H1 (cell line): Measurements from ENCODE around the gene RELN. TPM values are rescaled to one million over a fixed set of nuclear protein-coding genes. Genes with fewer than 3 reads are reported as not detected.

Source experiments
- CTCF ChIA-PET: fragments of 300-600 bp; sonication (Branson Sonifier 250); formaldehyde crosslinking; loops from one replicate; lab custom pipeline; 2021; ENCODE audit not compliant: partially characterized antibody; lab: Charles Lee
- POLR2A ChIA-PET: fragments of 300-600 bp; sonication (Branson Sonifier 250); formaldehyde crosslinking; loops from one replicate; lab custom pipeline; 2021; ENCODE audit warnings: inconsistent platforms; ENCODE audit not compliant: partially characterized antibody; lab: Charles Lee
- DNase-seq, 2 experiments: peaks; one replicate each; pipeline versions ENCODE4 v3.0.0 to v3.0.0-alpha.2; 2010 to 2022; ENCODE audit warnings: low spot score in 2 of 2, low read depth in 1 of 2, mixed read lengths in 1 of 2
- FAIRE-seq: peaks from 2 replicates; lab custom pipeline; 2011; peaks lifted over from hg19 to GRCh38; lab: Jason Lieb, UNC
- H2AFZ ChIP-seq: 2 replicates; pipeline ENCODE4 v1.8.1; 2012; ENCODE audit warnings: low read length, inconsistent platforms
- H2AK5ac ChIP-seq: 2 replicates; pipeline ENCODE4 v1.6.1; 2013; ENCODE audit warnings: low read depth, low read length
- H2BK120ac ChIP-seq: replicated peaks from 2 replicates; pipeline ENCODE3; 2013; ENCODE audit warnings: low read depth, low read length, inconsistent platforms
- H2BK12ac ChIP-seq: 2 replicates; pipeline ENCODE4 v1.6.1; 2013; ENCODE audit warnings: low read depth, low read length
- H2BK15ac ChIP-seq: 2 replicates; pipeline ENCODE4 v1.6.1; 2013; ENCODE audit warnings: low read length
- H2BK20ac ChIP-seq: 2 replicates; pipeline ENCODE4 v1.6.1; 2013; ENCODE audit warnings: low read length
- H2BK5ac ChIP-seq: 2 replicates; pipeline ENCODE4 v1.6.1; 2013; ENCODE audit warnings: low read depth, low read length
- H3K14ac ChIP-seq: 2 replicates; pipeline ENCODE4 v1.6.1; 2013; ENCODE audit warnings: inconsistent platforms; ENCODE audit not compliant: insufficient read length
- H3K18ac ChIP-seq: 2 replicates; pipeline ENCODE4 v1.6.1; 2013; ENCODE audit warnings: low read length; ENCODE audit errors: extremely low read depth
- H3K23ac ChIP-seq: 2 replicates; pipeline ENCODE4 v1.6.1; 2013; ENCODE audit warnings: inconsistent platforms; ENCODE audit not compliant: insufficient read length
- H3K23me2 ChIP-seq: 2 replicates; pipeline ENCODE4 v1.6.1; 2013; ENCODE audit warnings: low read depth, low read length
- H3K27ac ChIP-seq: 2 replicates; pipeline ENCODE4 v1.6.1; 2011; ENCODE audit warnings: low read depth, low read length, inconsistent platforms
- H3K27me3 ChIP-seq, 4 experiments: replicated peaks in 1 of 4; 1 replicate in 1 of 4; 2 replicates in 3 of 4; pipeline versions ENCODE4 v1.6.1 to v1.8.1; 2011 to 2013; ENCODE audit warnings: low read length in 3 of 4, mild to moderate bottlenecking in 3 of 4, inconsistent platforms in 2 of 4, mixed read lengths in 2 of 4, moderate library complexity in 1 of 4; ENCODE audit not compliant: control insufficient read depth in 3 of 4, insufficient read depth in 3 of 4; ENCODE audit errors: extremely low read depth in 1 of 4
- H3K36me3 ChIP-seq, 4 experiments: 2 replicates each; pipeline versions ENCODE4 v1.6.1 to v1.8.1; 2011 to 2013; ENCODE audit warnings: mild to moderate bottlenecking in 4 of 4, low read length in 3 of 4, moderate library complexity in 2 of 4, control low read depth in 1 of 4, inconsistent platforms in 1 of 4; ENCODE audit not compliant: insufficient read depth in 4 of 4, control insufficient read depth in 2 of 4
- H3K4ac ChIP-seq: replicated peaks from 2 replicates; pipeline ENCODE3; 2013; ENCODE audit warnings: low read length, low read depth, mixed read lengths, inconsistent platforms; ENCODE audit not compliant: insufficient read length
- H3K4me1 ChIP-seq, 4 experiments: replicated peaks in 1 of 4; 1 replicate in 1 of 4; 2 replicates in 3 of 4; pipeline versions ENCODE4 v1.6.1 to v1.8.1; 2011 to 2013; ENCODE audit warnings: low read length in 3 of 4, inconsistent platforms in 2 of 4, mixed read lengths in 1 of 4; ENCODE audit not compliant: insufficient read depth in 4 of 4, control insufficient read depth in 3 of 4
- H3K4me2 ChIP-seq, 2 experiments: 2 replicates each; pipeline versions ENCODE4 v1.6.1 to v1.8.1; 2011 to 2013; ENCODE audit warnings: low read depth in 2 of 2, low read length in 2 of 2, control low read depth in 1 of 2, inconsistent platforms in 1 of 2, mild to moderate bottlenecking in 1 of 2; ENCODE audit not compliant: insufficient read depth in 1 of 2
- H3K4me3 ChIP-seq, 4 experiments: fragments of 200-600, 300-600 bp in 1 of 4; sonication (generic), shearing (Covaris generic), sonication (Bioruptor Twin) in 1 of 4; 2 replicates each; pipeline versions ENCODE4 v1.5.1 to v1.8.1; 2011 to 2016; ENCODE audit warnings: low read length in 4 of 4, low read depth in 3 of 4, control low read depth in 2 of 4, inconsistent platforms in 2 of 4, mild to moderate bottlenecking in 2 of 4, mixed read lengths in 1 of 4, moderate library complexity in 1 of 4; ENCODE audit not compliant: insufficient read depth in 2 of 4; ENCODE audit errors: extremely low read depth in 1 of 4
- H3K56ac ChIP-seq: replicated peaks from 2 replicates; pipeline ENCODE3; 2013; ENCODE audit warnings: low read depth, mild to moderate bottlenecking, mixed read lengths, low read length, inconsistent platforms; ENCODE audit not compliant: insufficient read length
- H3K79me1 ChIP-seq: 2 replicates; pipeline ENCODE4 v1.6.1; 2013; ENCODE audit warnings: low read depth, low read length, control low read depth
- H3K79me2 ChIP-seq, 2 experiments: 2 replicates each; pipeline versions ENCODE4 v1.6.1 to v1.8.1; 2012 to 2013; ENCODE audit warnings: low read length in 2 of 2, mild to moderate bottlenecking in 2 of 2, inconsistent platforms in 1 of 2; ENCODE audit not compliant: insufficient read depth in 2 of 2, control insufficient read depth in 1 of 2
- H3K9ac ChIP-seq, 4 experiments: replicated peaks in 1 of 4; 1 replicate in 1 of 4; 2 replicates in 3 of 4; pipeline versions ENCODE4 v1.6.1 to v1.8.1; 2011 to 2013; ENCODE audit warnings: low read depth in 3 of 4, low read length in 3 of 4, control low read depth in 2 of 4, mild to moderate bottlenecking in 2 of 4, moderate library complexity in 2 of 4, inconsistent platforms in 1 of 4; ENCODE audit errors: extremely low read depth in 1 of 4
- H3K9me3 ChIP-seq, 2 experiments: 2 replicates each; pipeline versions ENCODE4 v1.6.1 to v1.8.1; 2012 to 2013; ENCODE audit warnings: mild to moderate bottlenecking in 2 of 2, moderate library complexity in 2 of 2, control low read depth in 1 of 2, inconsistent platforms in 1 of 2, low read depth in 1 of 2, low read length in 1 of 2, mixed read lengths in 1 of 2; ENCODE audit not compliant: insufficient read depth in 2 of 2
- H4K20me1 ChIP-seq, 2 experiments: replicated peaks in 1 of 2; 2 replicates each; pipeline versions ENCODE3 to v1.8.1; 2011 to 2013; ENCODE audit warnings: inconsistent platforms in 2 of 2, low read length in 2 of 2, mild to moderate bottlenecking in 1 of 2; ENCODE audit not compliant: insufficient read depth in 2 of 2, control insufficient read depth in 1 of 2
- H4K5ac ChIP-seq: 2 replicates; pipeline ENCODE4 v1.6.1; 2013; ENCODE audit warnings: low read length, low read depth, mixed read lengths, inconsistent platforms; ENCODE audit not compliant: insufficient read length
- H4K8ac ChIP-seq: 2 replicates; pipeline ENCODE4 v1.8.0; 2013; ENCODE audit warnings: mild to moderate bottlenecking, moderate library complexity, low read length, inconsistent platforms; ENCODE audit not compliant: insufficient read depth; ENCODE audit errors: extremely low read depth
- H4K91ac ChIP-seq: replicated peaks from 2 replicates; pipeline ENCODE3; 2013; ENCODE audit warnings: low read length, mixed read lengths, inconsistent platforms; ENCODE audit not compliant: insufficient read length
- BRCA1 ChIP-seq: IDR thresholded peaks from 2 replicates; pipeline ENCODE4 v1.6.1; 2012; ENCODE audit warnings: low read depth, low read length, improper control_type of control experiment
- KDM1A ChIP-seq: fragments of 200-600, 300-600 bp; sonication (generic); IDR thresholded peaks from 2 replicates; pipeline ENCODE4 v1.7.1; 2016; ENCODE audit warnings: mild to moderate bottlenecking, low read length, borderline replicate concordance
- KDM4A ChIP-seq: IDR thresholded peaks from one replicate; pipeline ENCODE4 v1.7.1; 2012; ENCODE audit warnings: low read depth, mild to moderate bottlenecking, moderate library complexity, low read length, inconsistent platforms; ENCODE audit not compliant: severe bottlenecking
- RFX5 ChIP-seq: IDR thresholded peaks from 2 replicates; pipeline ENCODE4 v1.6.1; 2011; ENCODE audit warnings: low read depth, low read length, improper control_type of control experiment, borderline replicate concordance
- RNF2 ChIP-seq: fragments of 200-900, 300-1000 bp; sonication (generic); IDR thresholded peaks from 2 replicates; pipeline ENCODE4 v1.7.1; 2016; ENCODE audit warnings: borderline replicate concordance, low read depth, mild to moderate bottlenecking, antibody characterized with exemption, low read length; ENCODE audit not compliant: poor library complexity, severe bottlenecking; ENCODE audit errors: missing control alignments
- SIX5 ChIP-seq: IDR thresholded peaks from 2 replicates; pipeline ENCODE4 v1.6.1; 2011; ENCODE audit warnings: mild to moderate bottlenecking, low read depth, low read length
- SRF ChIP-seq: IDR thresholded peaks from 2 replicates; pipeline ENCODE4 v1.6.1; 2011; ENCODE audit warnings: mild to moderate bottlenecking, low read depth, low read length, moderate library complexity
- SUZ12 ChIP-seq: fragments of 200-600 bp; sonication (generic); IDR thresholded peaks from 2 replicates; pipeline ENCODE4 v1.6.1; 2012; ENCODE audit warnings: mild to moderate bottlenecking, inconsistent platforms, low read length, moderate library complexity, mixed read lengths
- ZNF274 ChIP-seq: IDR thresholded peaks from 2 replicates; pipeline ENCODE4 v1.7.0; 2012; ENCODE audit warnings: low read length, borderline replicate concordance; ENCODE audit errors: extremely low read depth
- WGBS, 2 experiments: shearing (Covaris generic) in 1 of 2; methylation state at CpG; one replicate each; pipeline versions ENCODE4 v1.1.6 to v1.1.7; 2013 to 2015; ENCODE audit warnings: low lambda C conversion rate in 2 of 2, mixed read lengths in 2 of 2, inconsistent platforms in 1 of 2, low coverage in 1 of 2, missing lambda C conversion rate in 1 of 2; ENCODE audit not compliant: insufficient replicate concordance in 2 of 2, insufficient coverage in 1 of 2, insufficient read length in 1 of 2; ENCODE audit errors: extremely low coverage in 1 of 2, missing lambda C conversion rate in 1 of 2; 5-methylcytosine and 5-hydroxymethylcytosine counted together
- polyA plus RNA-seq, 7 experiments: library from polyadenylated mRNA; depleted of rRNA in 3 of 7; stranded (reverse) in 5 of 7; unstranded in 2 of 7; fragments of >200 nt in 5 of 7; fragments of 200-250 nt in 2 of 7; gene quantifications; 1 replicate in 5 of 7; 2 replicates in 1 of 7; 4 replicates in 1 of 7; pipeline versions ENCODE4 v1.2.1 to v1.2.3, GENCODE V29; 2011 to 2013; ENCODE audit warnings: missing spikeins in 2 of 7, mixed read lengths in 2 of 7
- total RNA-seq: library from RNA; stranded (reverse); fragmentation: NEBNext Ultra II Directional; extraction: Animal tissue kit (Norgen Biotek cat#: 25700); gene quantifications from 2 replicates; pipeline ENCODE4 v1.2.1, GENCODE V29; 2021
- TF ChIP-seq, protein P1 (sequence below): IDR thresholded peaks from 2 replicates; pipeline ENCODE4 v1.6.1; 2011; ENCODE audit warnings: low read length, improper control_type of control experiment

Gene RELN
- total and polyA plus RNA-seq, 2 of the 8 experiments (the other 6 are each of a cell fraction or from before 2014, with no cell fraction given) = 0.03 to 0.07 TPM

DNA sequence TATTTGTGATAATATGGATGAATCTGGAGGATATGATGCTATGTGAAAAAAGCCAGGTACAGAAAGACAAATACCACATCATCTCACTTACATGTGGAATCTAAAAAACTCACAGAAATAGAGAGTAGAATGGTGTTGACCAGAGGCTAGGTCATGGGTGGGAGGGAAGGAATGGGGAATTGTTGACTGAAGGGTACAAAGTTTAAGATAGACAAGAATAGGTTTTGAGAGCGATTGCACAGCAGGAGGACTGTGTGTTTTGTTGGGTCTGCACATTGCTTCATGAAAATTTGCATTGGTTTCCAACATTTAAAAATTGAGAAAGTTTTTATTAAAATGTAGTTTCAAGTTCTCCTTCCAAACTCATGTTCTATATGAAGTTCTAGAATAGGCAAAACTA lies 551.8 kb downstream of the RELN start:
- FAIRE-seq = no peak
- no peaks in the 10 kb centered on the region for H3K27me3 ChIP-seq
- CTCF ChIA-PET = interaction anchor here (1.1 kb wide), 1 partner anchor 11 kb away, joined by 3 read pairs; no protein-coding TSS in a partner anchor
- TF ChIP-seq KDM1A = no peak
- TF ChIP-seq SUZ12 = no peak
- TF ChIP-seq KDM4A = no peak
- TF ChIP-seq SRF = no peak
- no peak for TF ChIP-seq RNF2
- no peak for TF ChIP-seq ZNF274
- TF ChIP-seq, protein P1, sequence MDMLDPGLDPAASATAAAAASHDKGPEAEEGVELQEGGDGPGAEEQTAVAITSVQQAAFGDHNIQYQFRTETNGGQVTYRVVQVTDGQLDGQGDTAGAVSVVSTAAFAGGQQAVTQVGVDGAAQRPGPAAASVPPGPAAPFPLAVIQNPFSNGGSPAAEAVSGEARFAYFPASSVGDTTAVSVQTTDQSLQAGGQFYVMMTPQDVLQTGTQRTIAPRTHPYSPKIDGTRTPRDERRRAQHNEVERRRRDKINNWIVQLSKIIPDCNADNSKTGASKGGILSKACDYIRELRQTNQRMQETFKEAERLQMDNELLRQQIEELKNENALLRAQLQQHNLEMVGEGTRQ = no peak
- TF ChIP-seq RFX5 = no peak
- TF ChIP-seq SIX5 = no peak
- no peak for TF ChIP-seq BRCA1

More for the DNA sequence above, 551.8 kb downstream of the RELN start:
- H3K56ac ChIP-seq = no peak overlapping the region
- H3K36me3 ChIP-seq = no peaks in the 10 kb centered on the region
- no peak overlapping the region for H4K5ac ChIP-seq
- no peak overlapping the region for H2BK12ac ChIP-seq
- no peak for DNase-seq
- no peak overlapping the region for H2AK5ac ChIP-seq
- H3K79me1 ChIP-seq = no peaks in the 10 kb centered on the region
- no peak overlapping the region for H2BK120ac ChIP-seq
- H3K9me3 ChIP-seq = no peaks in the 10 kb centered on the region
- no peak overlapping the region for H3K9ac ChIP-seq
- no peak overlapping the region for H3K4me3 ChIP-seq
- no peak overlapping the region for H3K27ac ChIP-seq
- H3K23me2 ChIP-seq = no peaks in the 10 kb centered on the region
- no peak overlapping the region for H2AFZ ChIP-seq
- no peak overlapping the region for H3K4me2 ChIP-seq
- H3K18ac ChIP-seq = no peak overlapping the region
- POLR2A ChIA-PET = no interaction called here
- 85% methylated on average over 1 of the region's 1 CpG; no CpG with 5 or more reads in 1 of the 2 experiments for WGBS, 2 experiments
- no peak overlapping the region for H4K91ac ChIP-seq
- no peaks in the 10 kb centered on the region for H4K20me1 ChIP-seq
- no peaks in the 10 kb centered on the region for H3K4me1 ChIP-seq
- H2BK15ac ChIP-seq = no peak overlapping the region
- H4K8ac ChIP-seq = no peak overlapping the region
- no peak overlapping the region for H2BK5ac ChIP-seq
- no peak overlapping the region for H2BK20ac ChIP-seq
- no peaks in the 10 kb centered on the region for H3K79me2 ChIP-seq
- H3K14ac ChIP-seq = no peak overlapping the region
- H3K23ac ChIP-seq = no peak overlapping the region
- H3K4ac ChIP-seq = no peak overlapping the region
